ENCODE data around the gene RNF39.

The RNF39 gene

DNA sequence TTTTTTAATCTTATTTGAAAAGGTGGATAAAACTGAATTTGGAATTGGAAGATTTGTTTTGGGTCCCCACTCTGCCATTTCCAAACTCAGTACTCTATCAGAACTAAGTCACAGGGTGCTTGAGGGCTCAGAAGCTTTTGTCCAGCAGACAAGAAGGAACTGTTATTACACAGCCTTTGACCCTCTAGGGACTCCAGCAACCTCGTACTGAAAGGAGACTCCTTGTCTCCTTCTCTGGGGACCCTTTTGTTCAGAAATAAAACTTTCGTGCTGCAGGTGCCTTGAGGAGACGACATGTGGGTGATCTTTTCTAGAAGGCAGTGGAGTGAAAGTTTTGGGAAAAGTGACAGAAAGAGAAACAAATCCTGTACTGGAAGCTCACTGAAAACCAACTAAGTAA, 21.9 kb downstream of the RNF39 start:
- TF ChIP-seq, protein P1, sequence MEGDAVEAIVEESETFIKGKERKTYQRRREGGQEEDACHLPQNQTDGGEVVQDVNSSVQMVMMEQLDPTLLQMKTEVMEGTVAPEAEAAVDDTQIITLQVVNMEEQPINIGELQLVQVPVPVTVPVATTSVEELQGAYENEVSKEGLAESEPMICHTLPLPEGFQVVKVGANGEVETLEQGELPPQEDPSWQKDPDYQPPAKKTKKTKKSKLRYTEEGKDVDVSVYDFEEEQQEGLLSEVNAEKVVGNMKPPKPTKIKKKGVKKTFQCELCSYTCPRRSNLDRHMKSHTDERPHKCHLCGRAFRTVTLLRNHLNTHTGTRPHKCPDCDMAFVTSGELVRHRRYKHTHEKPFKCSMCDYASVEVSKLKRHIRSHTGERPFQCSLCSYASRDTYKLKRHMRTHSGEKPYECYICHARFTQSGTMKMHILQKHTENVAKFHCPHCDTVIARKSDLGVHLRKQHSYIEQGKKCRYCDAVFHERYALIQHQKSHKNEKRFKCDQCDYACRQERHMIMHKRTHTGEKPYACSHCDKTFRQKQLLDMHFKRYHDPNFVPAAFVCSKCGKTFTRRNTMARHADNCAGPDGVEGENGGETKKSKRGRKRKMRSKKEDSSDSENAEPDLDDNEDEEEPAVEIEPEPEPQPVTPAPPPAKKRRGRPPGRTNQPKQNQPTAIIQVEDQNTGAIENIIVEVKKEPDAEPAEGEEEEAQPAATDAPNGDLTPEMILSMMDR (IDR thresholded peaks at IDR 0.05; ENCODE audit: low read depth, low read length) = no peak
- H3K4me3 ChIP-seq (ENCODE audit: low read depth, low read length) = no peak overlapping the region

DNA sequence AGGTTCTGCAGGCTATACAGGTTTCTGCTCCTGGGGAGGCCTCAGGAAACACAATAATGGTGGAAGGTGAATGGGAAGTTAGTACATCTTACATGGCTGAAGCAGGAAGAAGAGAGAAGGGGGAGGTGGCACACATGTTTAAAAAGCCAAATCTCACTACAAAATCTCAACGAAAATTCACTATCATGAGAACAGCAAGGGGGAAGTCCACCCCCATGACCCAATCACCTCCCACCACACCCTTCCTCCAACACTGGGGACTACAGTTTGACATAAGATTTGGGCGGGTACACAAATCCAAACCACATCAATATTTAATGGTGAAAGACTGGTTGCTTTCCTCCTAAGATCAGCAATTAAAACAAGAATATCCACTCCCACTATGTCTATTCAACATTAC, 28.3 kb downstream of the RNF39 start:
- TF ChIP-seq, protein P1 (IDR thresholded peaks at IDR 0.05; ENCODE audit: low read depth, low read length) = no peak
- no peak overlapping the region for H3K4me3 ChIP-seq (ENCODE audit: low read depth, low read length)

DNA sequence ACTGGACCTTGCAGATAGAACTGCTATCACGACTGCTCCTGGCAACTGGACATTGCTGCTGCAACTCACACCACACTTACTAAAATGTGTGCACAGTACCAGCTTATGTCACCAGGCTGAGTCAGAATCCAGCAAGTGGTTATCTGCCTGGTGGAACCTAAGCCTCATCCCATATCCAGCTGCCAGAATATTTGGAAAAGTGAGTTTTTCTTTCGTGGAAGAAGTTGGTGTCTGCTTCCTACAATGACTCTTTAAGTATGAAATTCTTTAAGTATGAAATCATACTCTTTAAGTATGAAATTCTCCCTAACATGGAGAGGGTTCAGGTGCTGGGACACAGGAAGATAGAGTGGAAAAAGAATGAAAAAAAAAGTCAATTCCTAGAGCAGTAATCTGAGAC, 30.9 kb downstream of the RNF39 start:
- TF ChIP-seq, protein P1 (IDR thresholded peaks at IDR 0.05; ENCODE audit: low read depth, low read length) = no peak
- H3K4me3 ChIP-seq (ENCODE audit: low read depth, low read length) = no peak overlapping the region

DNA sequence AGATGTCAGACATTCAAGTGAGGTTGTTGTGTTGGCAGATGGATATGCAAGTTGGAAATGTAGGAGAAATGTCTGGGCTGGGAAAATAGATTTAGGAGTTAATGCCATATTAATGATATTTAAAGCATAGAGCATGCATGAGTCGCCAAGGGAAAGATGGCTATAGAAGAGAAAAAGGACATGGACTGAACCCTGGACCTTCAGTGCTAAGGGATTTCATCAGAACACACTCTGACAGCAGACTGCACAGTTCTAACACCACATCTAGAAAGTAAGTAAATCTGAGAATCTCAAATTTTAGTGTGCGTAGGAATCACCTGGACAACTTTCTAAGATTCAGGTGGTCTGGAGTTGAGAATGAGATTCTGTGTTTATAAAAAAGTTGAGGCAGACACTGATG, 31.8 kb downstream of the RNF39 start:
- H3K4me3 ChIP-seq (ENCODE audit: low read depth, low read length) = no peak overlapping the region
- TF ChIP-seq, protein P1 (IDR thresholded peaks at IDR 0.05; ENCODE audit: low read depth, low read length) = no peak

DNA sequence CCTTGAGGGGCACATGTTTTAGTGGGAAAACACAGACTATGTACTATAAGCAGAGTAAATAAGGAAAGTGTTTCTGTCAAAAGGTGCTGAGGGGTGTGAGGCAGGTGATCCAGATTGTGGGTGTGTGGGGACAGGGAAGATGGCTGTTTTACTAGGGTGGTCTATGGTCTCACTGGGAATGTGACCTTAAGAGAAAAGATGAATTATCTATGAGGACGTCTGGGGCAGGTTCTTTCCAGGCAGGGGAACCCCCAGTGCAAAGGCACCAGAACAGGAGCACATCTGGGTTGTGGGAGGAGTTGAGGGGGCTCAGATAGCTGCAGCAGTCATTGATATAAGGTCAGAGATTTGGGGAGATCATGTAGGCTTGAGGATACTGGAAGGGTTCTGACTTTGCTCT, 32.7 kb downstream of the RNF39 start:
- no peak overlapping the region for H3K4me3 ChIP-seq (ENCODE audit: low read depth, low read length)
- TF ChIP-seq, protein P1 (IDR thresholded peaks at IDR 0.05; ENCODE audit: low read depth, low read length) = no peak

DNA sequence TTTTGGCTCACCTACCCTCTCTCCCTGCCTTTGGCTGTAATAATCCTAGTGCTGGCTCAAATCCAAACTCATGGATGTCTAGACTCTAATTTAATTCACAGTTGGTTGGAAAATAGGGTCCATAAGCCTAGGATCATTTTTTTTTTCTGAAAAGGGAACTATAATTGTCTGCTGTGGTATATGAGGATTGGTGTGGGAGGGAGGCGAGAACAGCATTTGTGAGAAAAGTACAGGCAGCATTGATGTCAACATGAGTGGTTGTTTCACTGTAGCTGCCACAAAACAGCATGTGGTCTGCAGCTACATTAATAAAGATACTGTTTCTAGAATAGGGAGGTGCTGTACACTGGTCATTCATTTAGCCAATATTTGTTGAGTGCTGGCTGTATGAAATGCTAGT, 33.1 kb downstream of the RNF39 start:
- H3K4me3 ChIP-seq (ENCODE audit: low read depth, low read length) = no peak overlapping the region
- TF ChIP-seq, protein P1 (IDR thresholded peaks at IDR 0.05; ENCODE audit: low read depth, low read length) = no peak

DNA sequence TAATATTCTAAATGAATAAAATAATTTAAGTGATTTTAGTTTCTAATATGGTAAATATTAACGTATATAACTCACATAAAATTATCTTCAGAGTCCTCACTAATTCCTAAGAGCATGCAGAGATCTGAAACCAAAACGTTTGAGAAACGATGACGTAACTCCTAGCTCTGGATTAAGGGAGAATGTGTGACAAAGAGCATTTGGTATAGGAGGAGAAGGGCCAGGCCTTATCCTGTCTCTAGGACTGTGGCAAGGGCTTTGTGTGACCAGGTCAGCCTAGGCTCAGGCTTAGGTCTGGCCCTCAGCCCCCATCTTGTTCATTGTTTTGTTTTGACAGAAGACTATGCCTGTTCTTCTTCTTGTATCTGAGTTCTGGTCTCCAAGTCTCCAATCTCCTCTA, 33.7 kb downstream of the RNF39 start:
- TF ChIP-seq, protein P1 (IDR thresholded peaks at IDR 0.05; ENCODE audit: low read depth, low read length) = no peak
- no peak overlapping the region for H3K4me3 ChIP-seq (ENCODE audit: low read depth, low read length)
